Activated CD4-positive, alpha-beta T cell treated with anti-CD3 and anti-CD28 coated beads, Interleukin-2, amount 50 U/mL, for 4 hours (primary cell): ENCODE data around the gene RRAD.

Experiments
- DNase-seq, 2 experiments: peaks; one replicate each; pipeline ENCODE4 v3.0.0-alpha.2; 2020

RRAD gene

DNA sequence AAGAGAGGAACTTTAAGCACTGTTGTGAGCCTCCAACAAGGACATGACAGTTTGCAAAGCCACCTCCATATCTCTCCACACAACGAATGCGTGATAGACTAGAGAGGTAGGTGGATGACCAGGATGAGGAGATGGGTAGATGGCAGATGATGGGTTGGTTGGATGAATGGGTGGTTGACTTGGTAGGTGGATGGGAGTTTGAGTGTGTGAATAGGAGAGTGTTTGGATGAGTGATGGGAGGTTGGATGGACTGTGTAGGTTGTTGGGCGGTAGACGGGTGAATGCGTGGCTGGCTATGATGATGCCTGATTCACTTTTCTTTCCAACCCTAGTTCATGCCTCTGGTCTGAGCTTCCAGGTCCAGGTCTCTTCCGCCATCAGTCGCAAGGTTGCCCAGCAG, 10.8 kb downstream of the RRAD start:
- DNase-seq, result no peak

DNA sequence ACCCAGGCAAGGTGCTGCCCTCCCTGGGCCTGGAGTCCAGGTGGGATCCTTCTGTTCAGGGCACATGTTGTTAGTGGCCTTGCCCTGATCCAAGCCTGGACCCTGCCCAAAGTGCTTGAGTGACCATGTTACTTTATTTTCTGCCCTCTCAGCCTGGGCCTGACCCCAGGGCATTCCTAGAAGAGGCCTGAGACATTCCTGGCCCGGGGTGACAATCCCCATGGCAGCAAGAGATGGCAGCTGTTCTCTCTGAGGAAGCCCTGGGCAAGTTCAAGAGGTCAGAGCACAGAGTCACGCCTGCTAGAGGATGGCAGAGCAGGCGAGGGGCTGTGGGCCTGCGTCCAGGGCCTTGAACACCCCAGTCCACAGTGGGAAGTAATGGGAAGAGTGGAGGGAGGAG, 11.6 kb downstream of the RRAD start:
- DNase-seq, result no peak

DNA sequence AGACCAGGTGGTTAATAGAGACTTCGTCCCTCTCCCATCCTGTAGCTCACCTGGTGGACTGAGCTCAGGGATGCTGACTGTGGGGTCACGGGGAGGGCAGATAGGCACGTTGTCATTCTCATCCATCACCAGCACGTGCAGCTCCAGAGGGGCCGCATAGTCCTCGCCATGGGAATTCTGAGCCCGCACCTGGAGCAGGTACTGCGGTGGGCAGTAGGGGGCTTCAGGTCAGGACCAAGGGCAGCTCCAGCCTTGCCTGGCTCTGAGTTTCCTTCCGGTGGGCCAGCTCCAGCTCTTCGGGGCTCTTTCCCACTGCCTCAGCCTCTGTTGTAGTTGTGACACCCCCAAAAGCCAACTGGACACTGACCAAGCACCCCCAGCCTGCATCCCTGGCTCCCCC, 12.3 kb downstream of the RRAD start:
- DNase-seq, result no peak

DNA sequence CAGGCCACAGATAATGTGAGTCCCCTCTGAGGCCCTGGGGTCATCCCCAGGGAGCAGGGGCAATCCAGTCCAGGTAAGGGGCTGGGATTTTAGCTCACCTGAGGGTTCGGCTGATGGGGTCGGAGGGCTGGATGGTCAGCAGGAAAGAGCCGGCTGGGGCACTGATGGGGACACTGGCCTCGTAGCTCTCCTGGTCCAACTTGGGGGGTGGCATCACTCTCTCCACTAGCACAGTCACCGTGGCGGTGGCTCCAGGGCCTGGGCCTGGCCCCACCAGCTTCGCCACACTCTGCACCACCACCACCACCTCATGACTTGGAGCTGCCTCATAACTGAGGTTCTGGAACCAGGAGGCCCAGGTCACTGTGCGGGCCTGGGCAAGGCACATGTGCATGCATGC, 13.5 kb downstream of the RRAD start:
- no peak for DNase-seq

DNA sequence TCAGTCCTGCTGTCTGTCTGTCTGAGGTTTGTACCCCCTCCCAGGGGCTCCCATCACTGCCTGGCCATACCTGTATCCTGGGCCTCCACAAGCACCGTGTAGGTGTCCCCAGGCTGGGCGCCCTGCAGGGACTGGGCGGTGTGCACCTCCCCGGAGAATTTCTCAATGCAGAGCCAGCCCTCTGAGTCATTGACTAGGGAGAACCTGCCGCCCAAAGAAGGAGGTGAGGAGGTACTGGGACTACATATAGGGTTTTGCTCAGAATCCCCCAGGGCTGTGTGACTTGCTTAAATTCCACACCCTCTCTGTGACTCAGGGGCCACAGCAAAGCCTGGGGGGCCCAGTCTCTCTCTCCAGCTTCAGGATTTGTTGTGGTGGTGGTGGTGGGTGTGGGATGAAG, 14.2 kb downstream of the RRAD start:
- no peak for DNase-seq

DNA sequence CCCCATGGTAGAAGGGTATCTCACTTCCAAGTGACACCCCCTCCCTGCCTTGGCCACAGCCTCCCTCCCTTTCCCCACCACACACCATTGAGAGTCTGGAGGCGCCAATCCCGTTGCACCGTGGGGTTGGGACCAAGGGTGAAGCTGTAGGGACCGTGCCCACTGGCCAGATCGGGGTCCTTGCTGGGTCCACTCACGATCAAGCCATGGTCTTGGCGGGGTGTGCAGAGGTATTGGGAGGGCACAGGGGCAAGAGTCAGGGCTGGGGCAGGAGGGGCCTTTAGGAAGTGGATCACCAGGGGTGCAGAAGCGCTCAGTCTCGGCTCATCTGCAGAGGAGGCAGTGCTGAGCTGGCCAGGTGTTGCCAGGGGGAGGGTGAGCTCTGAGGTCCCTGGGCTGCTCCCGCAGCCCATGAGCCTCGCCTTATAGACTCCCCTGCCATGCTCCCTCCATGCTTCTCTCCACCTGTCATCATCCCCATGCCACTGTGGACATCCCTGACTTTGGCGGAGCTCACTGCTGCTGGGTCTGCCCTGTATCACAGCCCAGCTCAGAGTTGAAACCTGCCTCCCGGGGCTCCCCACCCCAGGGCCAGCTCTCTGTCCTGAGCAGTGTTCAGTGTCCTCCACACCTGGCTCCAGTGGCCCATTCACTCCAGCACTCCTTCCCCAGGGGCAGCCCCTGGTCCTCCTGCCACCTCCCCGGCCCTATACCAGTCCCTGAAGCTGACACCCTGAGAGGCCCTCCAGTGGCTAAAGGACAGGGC, 15.0 kb downstream of the RRAD start:
- no peak for DNase-seq

DNA sequence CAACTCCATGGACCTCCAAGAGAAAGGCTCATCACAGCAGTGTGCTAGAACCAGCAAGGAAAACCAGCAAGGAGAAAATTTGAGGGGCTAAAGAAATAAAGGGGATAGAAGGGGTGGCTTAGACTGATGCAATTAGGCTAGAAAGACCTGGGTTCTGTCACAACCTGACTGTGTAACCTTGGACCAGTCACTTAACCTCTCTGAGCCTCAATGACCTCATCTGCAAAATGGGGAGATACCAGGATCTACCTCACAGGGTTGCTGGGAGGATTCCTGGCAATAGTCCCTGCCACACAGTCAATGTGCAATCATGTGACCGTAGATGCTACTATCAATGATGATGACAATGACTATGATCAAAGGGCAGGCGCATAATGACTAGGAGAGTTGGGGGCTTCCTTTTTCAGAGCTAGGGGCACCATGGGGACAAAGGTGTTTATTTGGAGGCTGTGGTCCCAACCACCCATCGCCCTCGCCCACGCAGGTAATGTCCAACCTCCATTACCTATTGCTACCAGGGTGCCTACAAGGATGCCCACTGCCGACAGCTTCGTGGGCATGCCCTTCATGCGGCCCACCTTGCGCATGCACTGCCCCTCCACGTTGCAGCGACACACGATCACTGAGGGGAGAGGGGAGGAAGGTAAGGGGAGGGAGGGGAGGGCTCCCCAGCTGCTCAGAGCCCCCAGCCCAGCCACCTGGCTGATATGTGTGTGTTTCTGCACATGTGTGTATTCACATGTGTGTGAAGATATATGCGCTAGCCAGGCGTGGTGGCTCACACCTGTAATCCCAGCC, 16.4 kb downstream of the RRAD start:
- DNase-seq, result no peak

DNA sequence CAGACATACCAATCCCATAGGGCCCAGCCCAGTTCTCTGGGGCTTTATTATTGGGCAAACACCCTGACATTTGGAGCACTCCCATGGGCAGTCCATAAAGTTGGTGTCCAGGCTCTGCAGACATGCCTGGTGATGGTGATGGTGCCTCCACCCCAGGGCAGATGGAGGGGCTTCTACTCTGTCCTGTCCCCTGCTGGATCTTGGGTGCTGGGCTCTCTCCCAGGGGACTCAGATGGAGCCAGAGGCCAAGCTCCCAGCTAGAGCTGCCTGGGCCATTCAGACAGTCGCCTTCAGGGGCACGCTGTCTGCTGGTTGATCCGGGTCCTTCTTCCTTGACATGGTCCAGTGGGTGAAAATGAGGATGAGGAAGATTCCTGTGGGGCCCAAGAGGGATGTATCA, 17.2 kb downstream of the RRAD start:
- DNase-seq, result no peak

DNA sequence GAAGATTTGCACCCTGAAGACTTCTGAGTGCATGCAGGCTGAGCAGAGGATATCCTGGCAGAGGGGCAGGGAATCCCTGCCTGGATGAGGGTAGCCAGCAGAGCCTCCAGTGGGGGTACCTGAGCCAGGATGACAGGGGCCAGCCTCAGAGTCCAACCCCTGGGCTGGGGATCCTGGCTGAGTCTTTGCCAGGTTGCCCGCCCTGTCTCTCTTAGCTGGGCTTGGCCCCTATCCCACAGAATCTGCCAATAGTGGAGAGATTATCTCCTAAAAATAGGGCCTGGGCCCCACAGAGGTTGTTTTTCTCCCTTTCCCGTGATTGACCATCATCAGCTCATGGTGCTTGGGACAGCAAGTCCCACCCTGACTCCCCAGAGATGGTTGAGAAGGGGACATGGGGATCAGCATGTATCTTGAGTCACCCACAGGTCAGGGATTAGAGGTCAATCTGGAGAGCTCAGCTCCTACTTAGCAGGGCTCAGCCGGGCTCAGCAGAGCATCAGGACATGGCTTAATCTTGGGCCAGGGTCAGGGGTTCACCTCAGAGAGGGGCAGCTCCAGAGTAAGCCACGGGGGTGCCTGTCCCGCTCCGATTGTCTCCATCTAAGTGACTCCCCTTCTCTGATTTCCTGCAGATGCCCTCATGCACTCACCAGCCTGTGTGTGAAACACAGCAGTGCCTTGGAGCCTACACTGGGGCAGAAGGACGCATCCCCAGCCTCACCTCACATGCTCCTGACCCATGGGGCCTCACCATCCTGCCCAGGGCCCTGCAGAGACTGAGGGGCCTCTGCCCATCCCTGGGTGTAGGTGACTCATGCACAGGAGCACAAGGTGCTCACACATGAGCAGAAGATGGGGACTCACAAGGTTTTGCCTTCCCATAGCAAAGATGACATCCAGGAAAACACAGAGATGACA, 18.2 kb downstream of the RRAD start:
- no peak for DNase-seq

DNA sequence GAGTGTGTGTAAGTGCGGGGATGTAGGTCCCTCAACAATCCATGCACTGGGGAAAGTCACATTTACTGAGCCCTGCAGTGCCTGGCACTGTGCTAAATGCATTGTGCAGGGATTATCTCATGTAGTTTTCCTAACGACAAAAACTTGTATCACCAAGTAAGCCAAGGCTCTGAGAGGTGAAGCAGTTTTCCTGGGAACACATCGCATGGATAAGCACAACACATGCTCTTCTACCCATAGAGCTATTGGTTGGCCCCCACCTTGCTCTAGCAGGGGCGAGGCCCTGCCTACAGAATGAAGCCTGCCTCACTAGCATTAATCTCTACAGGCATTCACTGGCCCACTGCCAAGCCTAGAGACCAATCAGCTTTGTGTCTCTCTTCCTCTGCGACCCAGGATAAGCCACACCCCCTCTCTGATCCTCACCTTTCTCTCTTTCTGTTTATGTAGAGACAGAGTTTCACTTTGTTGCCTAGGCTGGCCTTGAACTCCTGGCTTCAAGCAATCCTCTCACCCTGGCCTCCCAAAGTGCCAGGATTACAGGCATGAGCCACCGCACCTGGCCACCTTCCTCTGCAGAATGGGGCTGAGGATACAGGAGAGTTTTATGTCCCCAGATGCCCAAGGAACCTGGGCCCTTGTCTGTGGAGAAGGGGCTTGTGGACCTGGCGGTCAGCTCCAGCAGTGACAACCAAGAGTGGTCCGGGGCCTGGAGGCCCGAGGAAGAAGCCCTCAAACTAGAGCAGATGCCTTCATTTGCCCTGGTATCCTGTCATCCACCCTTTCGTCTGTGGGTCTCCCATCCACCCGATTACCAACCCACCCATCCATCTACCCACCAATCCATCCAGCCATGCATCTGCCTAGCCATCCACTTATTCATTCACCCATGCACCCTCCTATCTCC, 19.4 kb downstream of the RRAD start:
- DNase-seq, result peak in 1 of 2 experiments; percentile 23

DNA sequence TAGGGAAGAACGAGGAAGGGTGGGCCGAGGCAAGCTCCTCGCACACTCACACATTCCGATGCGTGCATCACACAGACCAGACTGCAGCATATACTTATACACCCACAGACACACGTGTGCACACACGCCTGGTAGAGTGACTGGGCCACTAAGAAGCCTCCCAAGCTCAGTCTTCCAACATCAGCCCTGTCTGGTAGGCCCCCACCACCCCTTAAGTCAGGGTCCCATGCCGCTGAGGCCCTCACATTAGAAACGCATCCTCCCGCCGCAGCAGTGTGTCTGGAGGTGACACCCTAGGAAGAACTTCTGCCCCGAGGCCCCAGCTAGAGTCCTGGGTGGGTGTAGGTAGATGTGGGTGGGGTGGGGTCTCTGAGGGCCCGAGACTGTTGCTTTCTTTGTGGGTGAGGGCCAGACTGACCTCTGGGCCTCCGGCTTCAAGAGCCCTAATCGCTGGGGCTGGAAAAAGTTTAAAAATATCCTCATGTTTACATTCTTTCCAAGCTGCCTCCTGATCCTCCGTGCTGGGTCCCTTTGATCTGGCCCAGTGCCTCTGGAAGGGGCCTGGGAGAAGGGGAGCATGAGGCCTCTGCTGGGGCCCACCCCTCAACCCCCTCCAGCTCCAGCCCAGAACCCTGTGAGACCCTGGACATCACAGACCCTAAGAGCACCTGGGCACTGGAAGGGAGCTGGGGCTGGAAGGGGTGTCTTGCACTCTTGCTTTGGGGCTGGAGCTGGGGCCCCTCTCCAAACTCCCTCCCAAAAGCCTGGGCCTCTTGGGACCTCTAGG, 20.3 kb downstream of the RRAD start:
- DNase-seq, result no peak

DNA sequence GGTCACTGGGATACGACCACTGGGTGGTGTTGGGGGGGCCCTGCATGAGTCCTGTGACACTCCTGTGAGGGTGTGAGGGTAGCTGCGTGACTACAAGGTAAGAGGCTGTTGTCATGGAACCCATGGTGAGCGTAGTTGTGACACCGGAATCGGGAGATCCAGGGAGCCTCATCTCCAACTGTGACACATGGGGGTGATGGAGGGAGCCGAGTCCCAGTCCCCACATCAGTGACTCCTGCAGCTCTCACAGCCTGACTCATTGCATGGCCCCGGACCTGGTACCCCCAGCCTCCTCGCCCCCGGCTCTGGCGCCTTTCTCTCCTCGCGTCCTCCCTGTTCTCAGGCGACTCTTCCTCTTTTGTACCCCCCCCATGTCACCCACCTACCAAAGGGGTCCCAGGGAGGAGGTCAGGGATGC, 20.9 kb downstream of the RRAD start:
- no peak for DNase-seq

DNA sequence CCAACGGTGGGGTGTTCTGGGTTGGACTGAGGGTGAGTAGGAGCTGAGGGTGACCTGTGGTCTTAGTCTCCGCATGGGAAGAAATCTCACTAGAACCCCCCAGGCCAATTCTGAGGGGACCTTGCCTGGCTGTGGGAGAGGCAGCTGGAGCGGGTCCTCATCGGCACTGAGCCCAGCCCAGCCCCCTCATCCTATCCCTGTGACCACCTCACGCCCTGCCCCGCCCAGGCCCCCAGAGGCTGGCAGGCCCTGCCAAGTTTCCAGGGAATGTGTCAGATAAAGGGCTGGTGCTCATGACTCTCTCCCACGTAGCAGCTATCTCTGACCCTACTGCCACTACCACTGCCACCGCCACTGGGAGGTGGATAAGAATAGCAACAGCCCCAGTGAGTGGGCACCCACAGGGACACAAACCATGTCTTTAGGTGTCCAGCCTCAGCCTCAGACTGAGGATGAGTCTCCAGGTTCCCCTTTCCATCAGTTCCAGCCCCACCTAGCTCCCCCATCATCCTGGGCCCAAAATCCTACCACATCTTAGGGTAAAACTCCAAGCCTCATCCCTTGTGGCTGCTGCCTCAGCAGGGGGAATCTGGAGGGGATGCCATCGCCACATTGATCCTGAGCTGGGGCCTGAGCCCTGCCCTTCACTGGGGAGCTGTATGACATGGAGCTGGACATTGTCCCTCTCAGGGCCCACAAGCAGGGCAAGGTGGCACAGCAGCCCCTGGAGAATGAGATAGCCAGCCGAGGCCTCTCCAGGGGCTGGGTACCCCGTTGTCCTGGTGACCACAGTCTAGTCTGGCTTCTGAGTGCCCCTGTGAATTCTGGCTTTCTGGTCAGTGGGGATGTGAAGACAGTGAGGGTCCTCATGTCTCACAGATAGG, 21.5 kb downstream of the RRAD start:
- no peak for DNase-seq

DNA sequence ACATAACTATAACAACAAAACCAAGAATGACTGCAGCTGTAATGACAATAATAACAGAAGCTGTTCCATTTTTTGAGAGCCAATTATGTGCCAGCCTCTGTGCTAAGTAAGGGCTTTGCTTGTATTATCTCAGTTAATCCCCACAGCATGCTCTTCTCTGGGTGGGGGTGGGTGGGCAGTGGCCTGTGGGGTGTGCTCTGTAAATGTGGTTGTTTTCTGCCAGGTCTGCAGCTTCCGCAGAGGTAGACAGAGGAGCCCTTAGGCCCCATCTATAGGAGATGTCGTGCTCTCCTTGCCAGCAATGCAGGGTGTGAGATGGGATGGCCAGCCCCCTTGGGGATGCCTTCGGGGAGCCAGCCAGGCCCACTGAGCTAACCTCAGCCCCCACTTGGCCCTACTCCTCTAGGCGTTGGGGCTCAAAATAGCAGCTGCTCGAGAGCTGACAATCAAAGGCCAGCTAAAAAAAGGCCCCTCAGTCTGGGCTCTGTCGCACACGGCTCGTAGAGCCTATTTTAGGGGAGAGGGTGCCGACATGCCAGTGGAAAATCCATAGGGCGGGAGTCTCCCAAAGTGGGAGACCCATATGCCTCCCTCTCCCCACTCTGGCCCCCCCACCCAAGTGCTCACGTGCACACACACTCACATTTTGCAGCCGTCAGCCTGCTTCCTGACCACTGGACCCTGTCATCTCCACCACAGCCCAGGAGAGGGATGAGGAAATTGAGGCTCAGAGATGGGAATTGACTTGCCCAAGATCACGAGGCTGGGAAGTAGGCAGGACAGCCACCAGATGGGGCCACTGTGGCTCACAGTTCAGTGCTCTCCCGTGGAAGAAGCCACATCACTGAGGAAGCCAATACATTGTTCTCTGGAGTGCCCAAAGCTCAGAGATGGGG, 22.4 kb downstream of the RRAD start:
- no peak for DNase-seq

DNA sequence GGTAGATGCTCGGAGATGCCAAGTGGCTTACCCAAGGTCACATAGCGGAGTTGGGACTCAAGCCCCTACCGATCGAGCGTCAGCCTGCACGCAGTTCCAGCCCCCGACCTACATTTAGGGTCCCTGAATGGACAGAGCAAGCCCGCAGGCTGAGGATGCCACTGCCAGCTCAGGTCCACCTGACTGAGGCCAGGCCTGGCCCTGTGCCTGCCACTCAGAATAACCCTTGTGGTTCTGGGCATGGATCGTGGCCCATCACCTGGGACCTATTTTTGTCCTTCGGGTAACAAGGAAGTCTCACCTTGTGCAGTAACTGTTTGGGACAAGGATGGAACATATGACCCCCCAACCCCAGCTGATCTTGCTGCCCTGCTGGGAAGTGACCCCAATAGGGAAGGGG, 23.7 kb downstream of the RRAD start:
- DNase-seq, result no peak

DNA sequence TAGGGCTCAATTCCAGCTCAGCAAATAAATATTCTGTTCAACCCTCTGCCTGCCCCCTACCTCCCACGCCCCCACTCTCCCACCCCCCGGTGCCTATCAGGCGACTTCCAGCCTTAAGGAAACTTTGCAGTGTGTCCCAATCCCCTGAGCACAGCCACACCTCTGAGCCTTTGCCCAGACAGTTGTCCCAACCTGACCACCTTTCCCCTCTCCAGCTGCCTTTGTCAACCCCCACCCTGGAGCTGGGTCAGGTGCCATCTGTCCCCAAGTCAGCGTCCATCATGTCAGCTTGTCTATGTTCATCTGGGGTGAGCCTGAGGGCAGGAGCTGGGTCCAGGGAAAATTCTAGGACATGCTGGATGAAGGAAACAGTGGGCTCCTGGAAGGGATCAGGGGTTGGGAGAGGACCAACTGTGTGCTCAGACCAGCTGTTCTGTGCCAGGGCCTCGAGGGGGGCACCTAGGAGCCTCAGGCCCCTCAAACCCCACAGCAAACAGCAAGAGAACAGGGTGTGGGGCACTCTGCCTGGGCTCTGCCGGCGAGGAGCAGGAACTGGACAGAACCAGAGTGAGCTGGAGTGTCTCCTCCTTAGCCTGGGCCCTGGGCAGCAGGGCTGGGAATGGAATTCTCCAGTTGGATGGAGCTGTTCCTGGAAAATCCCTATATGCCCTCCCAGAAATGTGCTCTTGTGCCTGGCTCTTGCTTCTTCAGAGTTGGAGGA, 24.5 kb downstream of the RRAD start:
- no peak for DNase-seq

DNA sequence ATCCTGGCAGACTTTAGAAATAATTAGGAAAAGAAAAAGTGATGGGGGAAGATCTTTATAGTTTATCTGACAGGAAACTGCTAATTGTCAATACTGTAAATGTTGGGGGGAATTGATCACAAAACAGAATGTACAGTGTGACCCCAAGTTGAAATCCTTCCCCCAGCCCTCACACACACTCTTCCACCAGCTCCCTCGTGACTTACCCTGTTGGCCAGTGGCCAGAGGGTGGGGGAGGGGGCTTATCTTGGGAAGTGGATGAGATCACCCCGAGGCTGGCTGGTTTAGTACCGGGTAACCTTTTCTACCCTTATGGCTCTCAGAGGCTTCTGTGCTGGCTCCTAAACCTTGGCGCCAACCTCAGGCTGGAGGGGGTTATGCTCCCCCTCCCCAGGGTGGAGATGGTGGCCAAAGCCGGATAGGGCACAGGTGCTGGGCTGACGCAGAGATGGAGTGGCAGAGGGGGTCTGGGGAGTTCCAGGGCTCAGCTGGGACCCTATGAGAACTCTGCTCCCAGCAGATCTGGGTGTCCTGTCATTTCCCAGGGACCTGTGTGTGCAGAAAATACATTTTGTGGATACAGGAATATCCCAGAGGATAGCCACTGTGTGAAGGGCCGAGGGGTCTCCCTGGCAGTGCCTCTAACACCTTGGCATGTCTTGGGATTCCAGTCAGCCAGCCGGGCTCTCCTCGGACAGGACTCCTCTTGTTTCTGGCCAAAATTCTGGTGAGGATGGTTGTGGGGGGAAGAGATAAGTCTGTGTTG, 25.2 kb downstream of the RRAD start:
- DNase-seq, result no peak
